Neural cell (in vitro differentiated cells): Measurements from ENCODE around the gene ABHD17A.

Experiments
- EP300 ChIP-seq: fragments of 450-650 bp; conservative IDR thresholded peaks from 2 replicates; pipeline ENCODE4 v1.6.1; 2014; ENCODE audit warnings: antibody characterized with exemption, mild to moderate bottlenecking, moderate library complexity; ENCODE audit not compliant: poor library complexity, severe bottlenecking
- EZH2 ChIP-seq: fragments of 200-600, 300-800 bp; shearing (Covaris generic), sonication (generic); IDR thresholded peaks from 2 replicates; pipeline ENCODE4 v1.6.1; 2014; ENCODE audit warnings: antibody characterized with exemption, low read length, borderline replicate concordance, mild to moderate bottlenecking; ENCODE audit not compliant: insufficient read depth, poor library complexity, severe bottlenecking
- MXI1 ChIP-seq: fragments of 450-650 bp; conservative IDR thresholded peaks from 2 replicates; pipeline ENCODE4 v1.6.1; 2014; ENCODE audit warnings: antibody characterized with exemption, mild to moderate bottlenecking; ENCODE audit not compliant: poor library complexity, severe bottlenecking
- POLR2AphosphoS5 ChIP-seq: IDR thresholded peaks from 2 replicates; pipeline ENCODE4 v1.6.1; 2012
- TF ChIP-seq, protein P1 (sequence below): fragments of 450-650 bp; IDR thresholded peaks from 2 replicates; pipeline ENCODE4 v1.5.1; 2014; ENCODE audit warnings: antibody characterized with exemption, mild to moderate bottlenecking, moderate library complexity; ENCODE audit not compliant: poor library complexity, severe bottlenecking

DNA sequence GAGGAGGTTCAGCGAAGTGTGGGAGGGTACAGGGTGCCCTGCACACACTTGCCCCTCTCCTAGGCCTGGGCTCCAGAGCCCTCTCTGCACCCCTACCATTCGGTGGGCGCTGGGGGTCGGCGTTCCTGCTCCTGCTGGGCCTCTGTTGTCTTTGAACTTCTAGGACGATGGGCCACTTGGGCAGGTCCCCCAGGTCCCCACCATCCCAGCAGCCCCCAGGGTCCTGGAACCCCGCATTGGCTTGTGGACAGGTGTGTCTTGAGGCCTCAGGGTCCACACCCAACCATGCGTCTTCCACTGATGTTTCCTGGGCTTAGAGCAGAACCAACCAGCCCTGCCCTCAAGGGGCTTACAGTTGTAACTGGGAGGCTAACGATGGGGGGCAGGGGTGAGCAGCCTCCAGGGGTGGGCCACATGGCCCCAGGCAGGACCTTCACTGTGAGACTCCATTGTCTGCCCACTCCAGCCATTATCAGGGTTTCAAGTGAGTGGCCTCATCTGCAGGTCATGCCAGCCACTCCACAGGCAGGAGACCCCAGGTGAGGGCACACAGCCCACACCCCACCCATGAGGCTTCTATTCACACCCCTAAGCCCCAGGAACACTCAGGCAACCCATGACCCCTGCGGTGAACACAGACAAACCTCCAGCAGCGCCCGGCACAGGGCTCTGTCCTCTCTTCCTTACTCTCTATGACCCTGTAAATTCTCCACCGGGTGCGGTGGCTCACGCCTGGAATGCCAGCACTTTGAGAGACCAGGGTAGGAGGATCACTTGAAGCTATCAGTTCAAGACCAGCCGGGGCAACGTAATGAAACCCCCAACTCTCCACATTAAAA is 19.9 kb downstream of the ABHD17A start:
- no peak for TF ChIP-seq EZH2
- TF ChIP-seq, protein P1, sequence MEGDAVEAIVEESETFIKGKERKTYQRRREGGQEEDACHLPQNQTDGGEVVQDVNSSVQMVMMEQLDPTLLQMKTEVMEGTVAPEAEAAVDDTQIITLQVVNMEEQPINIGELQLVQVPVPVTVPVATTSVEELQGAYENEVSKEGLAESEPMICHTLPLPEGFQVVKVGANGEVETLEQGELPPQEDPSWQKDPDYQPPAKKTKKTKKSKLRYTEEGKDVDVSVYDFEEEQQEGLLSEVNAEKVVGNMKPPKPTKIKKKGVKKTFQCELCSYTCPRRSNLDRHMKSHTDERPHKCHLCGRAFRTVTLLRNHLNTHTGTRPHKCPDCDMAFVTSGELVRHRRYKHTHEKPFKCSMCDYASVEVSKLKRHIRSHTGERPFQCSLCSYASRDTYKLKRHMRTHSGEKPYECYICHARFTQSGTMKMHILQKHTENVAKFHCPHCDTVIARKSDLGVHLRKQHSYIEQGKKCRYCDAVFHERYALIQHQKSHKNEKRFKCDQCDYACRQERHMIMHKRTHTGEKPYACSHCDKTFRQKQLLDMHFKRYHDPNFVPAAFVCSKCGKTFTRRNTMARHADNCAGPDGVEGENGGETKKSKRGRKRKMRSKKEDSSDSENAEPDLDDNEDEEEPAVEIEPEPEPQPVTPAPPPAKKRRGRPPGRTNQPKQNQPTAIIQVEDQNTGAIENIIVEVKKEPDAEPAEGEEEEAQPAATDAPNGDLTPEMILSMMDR = no peak
- no peak for TF ChIP-seq EP300
- TF ChIP-seq POLR2AphosphoS5 = no peak
- TF ChIP-seq MXI1 = no peak
